GM12874 (cell line): ENCODE measurements around the gene IRF3.

Experiments
- CTCF ChIP-seq: IDR thresholded peaks from 2 replicates; pipeline ENCODE4 v1.5.1; 2011; ENCODE audit warnings: low read depth, mild to moderate bottlenecking, control low read depth, low read length, moderate library complexity; ENCODE audit not compliant: insufficient read depth

Gene IRF3

GRCh38 chr19:49646586-49646985, 19.1 kb downstream of the IRF3 start:
- no peak for TF ChIP-seq CTCF

DNA sequence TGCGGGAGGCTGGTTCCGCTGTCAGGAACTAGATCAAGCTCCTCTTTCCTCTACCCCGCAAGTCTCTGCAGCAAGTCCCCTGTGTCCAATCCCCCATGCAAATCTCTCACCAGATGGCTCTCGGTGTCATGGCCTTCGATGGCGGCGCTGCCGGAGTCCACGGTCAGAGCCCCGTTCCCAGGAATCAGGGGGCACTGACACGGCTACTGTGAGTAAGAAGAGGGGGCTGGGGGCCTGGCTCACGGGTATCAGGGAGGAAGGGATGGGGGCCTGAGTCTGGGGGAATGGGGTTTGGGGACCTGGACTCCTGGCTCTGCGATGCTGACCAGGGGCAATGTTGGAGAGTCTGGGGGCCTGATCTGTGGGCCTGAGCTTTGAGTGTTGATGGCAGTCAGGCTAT, 19.7 kb downstream of the IRF3 start:
- TF ChIP-seq CTCF, result no peak

DNA sequence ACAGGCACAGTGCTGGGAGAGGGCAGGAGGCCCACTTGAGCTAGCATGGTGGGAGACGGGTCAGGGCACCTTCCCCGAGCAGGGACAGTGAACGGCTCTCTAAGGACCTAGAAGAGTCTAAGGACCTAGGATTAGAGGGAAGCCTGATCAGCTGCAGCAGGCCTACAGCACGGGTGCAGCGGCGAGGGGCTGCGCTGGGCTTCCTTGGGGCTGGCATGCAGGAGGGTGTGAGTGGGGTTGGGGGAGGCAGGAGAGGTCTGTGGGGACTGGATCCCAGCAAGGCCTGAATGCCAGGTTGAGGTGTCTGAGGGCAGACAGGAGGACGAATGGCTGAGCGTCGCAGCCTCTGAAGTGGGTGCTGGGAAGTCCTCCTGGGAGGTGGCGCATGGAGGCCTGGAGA, 20.1 kb downstream of the IRF3 start:
- no peak for TF ChIP-seq CTCF

DNA sequence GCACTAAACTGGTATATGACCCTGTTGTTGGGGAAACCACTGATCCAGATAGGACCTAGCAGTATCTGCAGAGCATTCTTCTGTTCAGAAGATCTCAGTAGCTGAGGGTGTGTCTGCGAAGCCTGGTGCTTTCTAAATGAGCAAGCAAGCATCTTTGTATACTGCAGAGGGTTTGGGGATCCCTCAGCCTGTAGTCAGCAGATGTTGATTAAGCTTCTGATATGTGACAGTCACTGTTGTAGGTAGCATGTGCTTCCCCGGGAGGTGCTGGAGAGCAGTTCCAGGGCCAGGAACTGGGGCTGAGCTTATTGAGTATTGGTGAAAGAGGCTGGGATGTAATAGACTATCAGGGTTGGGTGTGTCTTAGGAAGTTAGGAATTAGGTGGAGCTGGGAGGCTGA, 22.2 kb downstream of the IRF3 start:
- TF ChIP-seq CTCF, result no peak

- TF ChIP-seq CTCF, result no peak
These were observed 23.1 kb downstream of the IRF3 start for GRCh38 chr19:49642492-49643035.

DNA sequence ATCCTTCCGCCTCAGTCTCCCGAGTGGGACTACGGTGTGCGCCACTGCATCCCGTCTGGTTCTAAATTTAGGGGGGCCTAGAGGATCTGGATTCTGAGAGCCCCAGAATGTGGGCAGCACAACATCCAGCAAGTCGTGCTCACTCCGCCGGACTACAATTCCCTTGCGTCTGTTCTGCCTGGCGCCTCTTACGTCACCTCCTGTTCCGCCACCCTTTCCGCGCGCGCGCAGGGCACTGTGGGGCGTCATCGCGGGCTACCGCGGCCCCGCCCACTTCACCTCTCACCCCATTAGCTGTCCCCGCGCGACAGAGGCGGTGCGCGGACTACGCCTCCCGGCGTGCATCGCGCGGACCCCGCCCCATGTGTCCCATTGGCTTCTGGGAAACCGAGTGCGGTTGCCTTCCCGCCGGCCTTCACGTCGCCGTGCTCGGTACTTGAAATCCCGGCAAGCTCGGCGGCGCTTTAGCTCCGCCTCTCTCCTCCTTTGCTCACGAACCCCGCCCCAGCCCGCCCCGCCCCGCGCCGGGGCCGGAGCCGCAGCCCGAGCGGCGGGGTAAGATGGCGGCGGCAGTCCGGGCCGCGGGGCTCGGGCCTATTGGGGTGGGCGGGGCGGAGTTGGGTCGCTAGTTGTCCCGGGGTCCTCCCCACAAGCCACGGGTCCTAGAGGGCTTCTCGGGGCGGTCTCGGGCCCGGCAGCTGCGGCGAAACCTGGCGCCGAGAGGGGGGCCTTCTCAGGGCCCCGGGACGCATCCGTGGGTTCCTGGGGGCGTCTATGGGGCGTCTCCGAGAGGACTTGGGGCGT, 23.8 kb downstream of the IRF3 start, which contains the start of gene SCAF1:
Gene SCAF1 (plus strand): TSS at position 522 of the 804 bp plus-strand sequence. CDS start 2,818 bp downstream, outside the sequence.
- TF ChIP-seq CTCF, result no peak

DNA sequence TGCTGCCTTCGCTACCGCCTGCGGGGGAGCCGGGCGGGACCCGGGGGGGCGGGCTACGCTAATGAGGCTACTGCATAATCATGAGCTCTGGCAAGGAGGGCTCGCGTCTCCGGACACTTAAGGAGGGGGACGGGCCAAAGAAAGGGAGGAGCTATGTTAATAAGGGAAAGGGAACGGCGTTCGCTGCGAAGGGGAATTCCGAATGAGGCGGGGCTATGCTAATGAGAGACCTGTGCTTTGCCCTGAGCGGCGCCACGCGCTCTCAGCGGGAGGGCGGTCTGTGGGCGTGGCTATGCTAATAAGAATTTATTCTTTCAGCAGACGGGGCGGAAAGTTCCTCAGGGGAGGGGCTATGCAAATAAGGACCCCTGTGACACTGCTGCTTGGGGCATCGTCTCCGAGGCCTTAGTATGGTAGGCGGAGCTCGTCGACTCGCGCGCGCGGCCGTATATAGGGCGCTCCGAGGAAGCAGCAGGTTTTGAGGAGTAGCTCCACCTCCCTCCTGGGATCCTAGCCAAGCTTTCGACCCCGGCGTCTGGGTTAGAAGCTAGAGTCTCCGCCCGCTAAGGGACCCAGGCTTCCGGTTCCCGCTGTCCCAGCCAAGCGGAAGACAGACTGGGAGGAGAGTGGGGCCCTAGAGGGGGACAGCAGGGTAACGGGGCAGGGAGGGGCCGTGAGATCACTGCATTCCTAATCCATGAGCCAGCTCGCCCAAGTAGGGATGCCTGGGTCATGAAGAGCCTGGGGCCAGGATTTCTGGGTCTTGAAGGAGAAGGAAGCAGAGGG, 25.4 kb downstream of the IRF3 start, which contains the start of gene RRAS:
Gene RRAS (minus strand): TSS at position 31 of the 786 bp plus-strand sequence. CDS start 45 bp downstream, outside the sequence.
- TF ChIP-seq CTCF, result no peak
